CD8-positive, alpha-beta memory T cell (primary cell): ENCODE measurements around the gene TSPEAR. TPM values are rescaled to one million over a fixed set of nuclear protein-coding genes. Genes with fewer than 3 reads are reported as not detected.
"Not testable (repeated sequence)": the region's sequence is repeated elsewhere in the genome, so short reads cannot be mapped to it uniquely, and the experiment has no call there.

Experiments
- CTCF ChIA-PET: fragments of 350-600 bp; sonication (Branson Sonifier 250); formaldehyde crosslinking; loops from one replicate; lab custom pipeline; 2021; ENCODE audit warnings: antibody characterized with exemption; lab: Charles Lee
- POLR2A ChIA-PET: fragments of 350-600 bp; sonication (Branson Sonifier 250); formaldehyde crosslinking; loops from one replicate; lab custom pipeline; 2021; ENCODE audit warnings: antibody characterized with exemption; lab: Charles Lee
- DNase-seq, 5 donors: peaks; one replicate each; pipeline versions ENCODE4 v3.0.0 to v3.0.0-alpha.2; 2020 to 2022; ENCODE audit warnings: mixed read lengths in 1 of 5
- H3K27ac ChIP-seq: one replicate; pipeline ENCODE4 v1.7.0; 2013; ENCODE audit warnings: low read depth, mild to moderate bottlenecking, low read length, moderate library complexity
- H3K27me3 ChIP-seq: 2 replicates; pipeline ENCODE4 v1.7.0; 2013; ENCODE audit warnings: low read length, mild to moderate bottlenecking; ENCODE audit not compliant: insufficient read depth, poor library complexity, severe bottlenecking
- H3K36me3 ChIP-seq: 2 replicates; pipeline ENCODE4 v1.7.0; 2013; ENCODE audit warnings: mild to moderate bottlenecking, low read length, moderate library complexity; ENCODE audit not compliant: insufficient read depth
- H3K4me1 ChIP-seq: 2 replicates; pipeline ENCODE4 v1.7.0; 2013; ENCODE audit warnings: mild to moderate bottlenecking, low read length, moderate library complexity; ENCODE audit not compliant: insufficient read depth
- H3K4me3 ChIP-seq: 2 replicates; pipeline ENCODE4 v1.7.0; 2013; ENCODE audit warnings: mild to moderate bottlenecking, low read length
- H3K9me3 ChIP-seq: 2 replicates; pipeline ENCODE4 v1.7.0; 2013; ENCODE audit warnings: mild to moderate bottlenecking, low read length
- H3K27ac Mint-ChIP-seq, 8 donors: one replicate each; pipeline ENCODE4 v1.8.0; 2020 to 2021; ENCODE audit warnings: mixed read lengths in 8 of 8, mild to moderate bottlenecking in 6 of 8, inconsistent platforms in 3 of 8, moderate library complexity in 3 of 8
- H3K27me3 Mint-ChIP-seq, 2 donors: one replicate each; pipeline ENCODE4 v1.8.0; 2020 to 2021; ENCODE audit warnings: mixed read lengths in 2 of 2, mild to moderate bottlenecking in 1 of 2, moderate library complexity in 1 of 2
- H3K36me3 Mint-ChIP-seq, 3 donors: one replicate each; pipeline ENCODE4 v1.8.0; 2020 to 2021; ENCODE audit warnings: mixed read lengths in 3 of 3, inconsistent platforms in 1 of 3, mild to moderate bottlenecking in 1 of 3
- H3K4me1 Mint-ChIP-seq, 3 donors: one replicate each; pipeline ENCODE4 v1.8.0; 2020 to 2021; ENCODE audit warnings: mixed read lengths in 3 of 3, inconsistent platforms in 1 of 3, mild to moderate bottlenecking in 1 of 3
- H3K4me3 Mint-ChIP-seq, 7 donors: one replicate each; pipeline ENCODE4 v1.8.0; 2020 to 2021; ENCODE audit warnings: mixed read lengths in 7 of 7, mild to moderate bottlenecking in 6 of 7, moderate library complexity in 4 of 7, inconsistent platforms in 2 of 7
- H3K9me3 Mint-ChIP-seq, 5 donors: one replicate each; pipeline ENCODE4 v1.8.0; 2020 to 2022; ENCODE audit warnings: mixed read lengths in 5 of 5, mild to moderate bottlenecking in 3 of 5, moderate library complexity in 2 of 5, inconsistent platforms in 1 of 5
- polyA plus RNA-seq: library from polyadenylated mRNA; unstranded; fragments of 300-500 nt; fragmentation: Illumina TruSeq; gene quantifications from one replicate; pipeline ENCODE4 v1.2.3, GENCODE V29; 2021
- total RNA-seq, 2 experiments: library from RNA; stranded (reverse); gene quantifications; one replicate each; pipeline ENCODE4 v1.2.3, GENCODE V29; 2021

The TSPEAR gene
- total and polyA plus RNA-seq, 3 experiments from 2014 or later: 0.05 TPM; not detected in 2

GRCh38 chr21:44578371-44579055, 132.9 kb downstream of the TSPEAR start:
- POLR2A ChIA-PET: no interaction called here
- Histone ChIP-seq H3K36me3 (no peaks in the 10 kb centered on the region), H3K4me1 (no peaks in the 10 kb centered on the region), H3K9me3 (no peaks in the 10 kb centered on the region), H3K4me3 (no peak overlapping the region), H3K27me3 (no peaks in the 10 kb centered on the region), H3K27ac (no peak overlapping the region)
- DNase-seq: no peak
- Mint-ChIP-seq H3K36me3 (peaks cover 0 to 34% (median 3%) of the 10 kb centered on the region in 3 donors), H3K27ac (no peak overlapping the region), H3K9me3 (peaks cover 19 to 46% (median 29%) of the 10 kb centered on the region in 5 donors), H3K4me1 (peaks cover 5 to 13% (median 7%) of the 10 kb centered on the region in 3 donors), H3K27me3 (peaks cover 4 to 19% of the 10 kb centered on the region in 2 donors), H3K4me3 (no peak overlapping the region)
- CTCF ChIA-PET: no interaction called here

- H3K9me3 Mint-ChIP-seq: peaks cover 12 to 31% (median 23%) of the 10 kb centered on the region in 5 donors
Observed at GRCh38 chr21:44576025-44576420, 135.3 kb downstream of the TSPEAR start.

GRCh38 chr21:44575307-44576024, 135.9 kb downstream of the TSPEAR start:
- Mint-ChIP-seq H3K27ac (no peak overlapping the region), H3K4me1 (peaks cover 0 to 13% (median 4%) of the 10 kb centered on the region in 3 donors), H3K9me3 (peaks cover 10 to 27% (median 21%) of the 10 kb centered on the region in 5 donors), H3K27me3 (peaks cover 3 to 19% of the 10 kb centered on the region in 2 donors), H3K4me3 (no peak overlapping the region), H3K36me3 (peaks cover 0 to 17% (median 1%) of the 10 kb centered on the region in 3 donors)
- CTCF ChIA-PET: no interaction called here
- Histone ChIP-seq H3K9me3 (no peaks in the 10 kb centered on the region), H3K27me3 (no peaks in the 10 kb centered on the region), H3K4me1 (no peaks in the 10 kb centered on the region), H3K27ac (no peak overlapping the region), H3K4me3 (no peak overlapping the region), H3K36me3 (no peaks in the 10 kb centered on the region)
- DNase-seq: no peak
- POLR2A ChIA-PET: no interaction called here

More at GRCh38 chr21:44576025-44576420, 135.3 kb downstream of the TSPEAR start:
- Mint-ChIP-seq H3K27ac (no peak overlapping the region), H3K27me3 (peaks cover 3 to 19% of the 10 kb centered on the region in 2 donors), H3K4me1 (peaks cover 0 to 13% (median 4%) of the 10 kb centered on the region in 3 donors), H3K36me3 (peaks cover 0 to 17% (median 1%) of the 10 kb centered on the region in 3 donors), H3K4me3 (no peak overlapping the region)
- CTCF ChIA-PET: no interaction called here
- H3K27ac ChIP-seq: no peak overlapping the region
- no peaks in the 10 kb centered on the region for H3K36me3 ChIP-seq
- no peaks in the 10 kb centered on the region for H3K27me3 ChIP-seq
- no peak for DNase-seq
- no peaks in the 10 kb centered on the region for H3K9me3 ChIP-seq
- H3K4me3 ChIP-seq: no peak overlapping the region
- H3K4me1 ChIP-seq: no peaks in the 10 kb centered on the region
- POLR2A ChIA-PET: no interaction called here

GRCh38 chr21:44574457-44575306, 136.7 kb downstream of the TSPEAR start:
- POLR2A ChIA-PET: no interaction called here
- CTCF ChIA-PET: no interaction called here
- H3K9me3 Mint-ChIP-seq: peaks cover 6 to 23% (median 17%) of the 10 kb centered on the region in 5 donors

GRCh38 chr21:44573630-44574456, 137.5 kb downstream of the TSPEAR start, which contains the start of gene KRTAP10-4:
Gene KRTAP10-4, plus strand, starts transcription at chr21:44573729. Its CDS starts 30 bp downstream, at chr21:44573759.
- POLR2A ChIA-PET, DNase-seq: not testable (repeated sequence)

More at GRCh38 chr21:44574457-44575306, 136.7 kb downstream of the TSPEAR start:
- Histone ChIP-seq H3K27me3 (no peaks in the 10 kb centered on the region), H3K27ac (no peak overlapping the region), H3K9me3 (no peaks in the 10 kb centered on the region), H3K36me3 (no peaks in the 10 kb centered on the region), H3K4me1 (no peaks in the 10 kb centered on the region), H3K4me3 (no peak overlapping the region)
- Mint-ChIP-seq H3K27me3 (peaks cover 4 to 20% of the 10 kb centered on the region in 2 donors), H3K4me1 (peaks cover 0 to 13% (median 4%) of the 10 kb centered on the region in 3 donors), H3K27ac (peak overlapping the region in 1 of 8 donors; percentile 34), H3K4me3 (peak overlapping the region in 2 of 7 donors; percentile 32 to 66), H3K36me3 (peaks cover 0 to 17% (median 0%) of the 10 kb centered on the region in 3 donors)
- DNase-seq: no peak

GRCh38 chr21:44572959-44573583, 138.3 kb downstream of the TSPEAR start:
- CTCF ChIA-PET: no interaction called here

More at GRCh38 chr21:44573630-44574456, 137.5 kb downstream of the TSPEAR start, which contains the start of gene KRTAP10-4:
- H3K4me1 ChIP-seq, H3K36me3 ChIP-seq, H3K27ac ChIP-seq, H3K27me3 ChIP-seq, H3K9me3 ChIP-seq, H3K4me3 ChIP-seq, CTCF ChIA-PET: not testable (repeated sequence)
- peaks cover 6 to 23% (median 15%) of the 10 kb centered on the region in 5 donors for H3K9me3 Mint-ChIP-seq
- H3K4me3 Mint-ChIP-seq: peak within 1 kb of the TSS in 1 of 7 donors; percentile 67
- H3K27me3 Mint-ChIP-seq: peaks cover 10 to 21% of the 10 kb centered on the region in 2 donors
- peaks cover 0 to 17% (median 0%) of the 10 kb centered on the region in 3 donors for H3K36me3 Mint-ChIP-seq
- H3K4me1 Mint-ChIP-seq: peaks cover 0 to 13% (median 4%) of the 10 kb centered on the region in 3 donors
- H3K27ac Mint-ChIP-seq: peak within 1 kb of the TSS in 4 of 8 donors; percentile 11 to 94 (median 44)

More at GRCh38 chr21:44572959-44573583, 138.3 kb downstream of the TSPEAR start:
- no peak for DNase-seq
- no peaks in the 10 kb centered on the region for H3K9me3 ChIP-seq
- Mint-ChIP-seq H3K27me3 (peaks cover 10 to 21% of the 10 kb centered on the region in 2 donors), H3K9me3 (peaks cover 3 to 22% (median 12%) of the 10 kb centered on the region in 5 donors), H3K36me3 (peaks cover 0 to 15% (median 0%) of the 10 kb centered on the region in 3 donors), H3K4me3 (peak overlapping the region in 1 of 7 donors; percentile 67), H3K27ac (peak overlapping the region in 2 of 8 donors; percentile 11 to 94), H3K4me1 (peaks cover 0 to 13% (median 4%) of the 10 kb centered on the region in 3 donors)
- no peaks in the 10 kb centered on the region for H3K4me1 ChIP-seq
- POLR2A ChIA-PET: no interaction called here
- H3K36me3 ChIP-seq: no peaks in the 10 kb centered on the region
- H3K27me3 ChIP-seq: no peaks in the 10 kb centered on the region
- H3K4me3 ChIP-seq: no peak overlapping the region
- H3K27ac ChIP-seq: no peak overlapping the region
